Activated CD8-positive, alpha-beta memory T cell treated with anti-CD3 and anti-CD28 coated beads for 1 hour (primary cell): ENCODE measurements around the gene ASIC3.
A peak's percentile ranks its signal among the peaks of the same experiment; 100 is the strongest.
"Not testable (repeated sequence)": the region's sequence is repeated elsewhere in the genome, so short reads cannot be mapped to it uniquely, and the experiment has no call there.

Experiments used
- DNase-seq, 2 donors: peaks; one replicate each; pipeline ENCODE4 v3.0.0-alpha.2; 2020; ENCODE audit warnings: low read depth in 1 of 2; ENCODE audit errors: extremely low read depth in 1 of 2

Gene ASIC3

GRCh38 chr7:151047976-151048815 is at the start of gene ASIC3:
Gene ASIC3 (plus strand): TSS chr7:151048531. CDS start chr7:151048886, 355 bp downstream.
- DNase-seq = no peak

DNA sequence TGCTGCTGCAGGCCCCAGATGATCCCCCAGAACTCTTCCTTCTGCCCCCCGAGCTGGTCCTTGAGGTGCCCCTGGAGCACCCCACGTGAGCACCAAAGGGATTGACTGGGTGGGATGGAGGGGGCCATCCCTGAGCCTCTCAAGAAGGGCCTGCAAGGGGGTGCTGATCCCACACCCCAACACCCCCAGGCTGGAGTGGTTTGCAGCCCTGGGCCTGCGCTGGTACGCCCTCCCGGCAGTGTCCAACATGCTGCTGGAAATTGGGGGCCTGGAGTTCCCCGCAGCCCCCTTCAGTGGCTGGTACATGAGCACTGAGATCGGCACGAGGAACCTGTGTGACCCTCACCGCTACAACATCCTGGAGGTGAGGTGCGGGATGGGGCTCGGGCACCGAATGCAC is 49.3 kb upstream of the ASIC3 start:
- DNase-seq = no peak

GRCh38 chr7:150999497-151000230 is 48.7 kb upstream of the ASIC3 start:
- no peak for DNase-seq

- no peak for DNase-seq
Observed at GRCh38 chr7:151000897-151001495, 47.3 kb upstream of the ASIC3 start.

- no peak for DNase-seq
Observed at GRCh38 chr7:151001546-151001945, 46.8 kb upstream of the ASIC3 start.

DNA sequence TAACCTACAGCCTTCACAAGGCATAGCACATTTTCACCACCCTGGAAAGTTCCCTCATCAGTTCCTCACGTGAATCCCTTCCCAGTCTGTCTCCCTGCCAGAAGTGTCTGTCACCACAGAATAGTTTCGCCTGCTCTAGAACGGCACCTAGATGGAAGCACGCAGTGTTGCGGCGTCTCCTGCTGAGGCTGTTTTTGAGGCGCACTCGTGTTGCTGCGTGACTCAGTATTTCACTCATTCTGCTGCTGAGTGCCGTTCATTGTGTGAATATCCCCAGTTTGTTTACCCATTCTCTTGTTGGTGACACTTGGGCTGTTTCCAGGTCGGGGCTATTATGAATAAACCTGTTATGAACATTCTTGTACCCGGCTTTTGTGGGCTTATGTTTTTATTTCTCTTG is 44.8 kb upstream of the ASIC3 start:
- DNase-seq = no peak

DNA sequence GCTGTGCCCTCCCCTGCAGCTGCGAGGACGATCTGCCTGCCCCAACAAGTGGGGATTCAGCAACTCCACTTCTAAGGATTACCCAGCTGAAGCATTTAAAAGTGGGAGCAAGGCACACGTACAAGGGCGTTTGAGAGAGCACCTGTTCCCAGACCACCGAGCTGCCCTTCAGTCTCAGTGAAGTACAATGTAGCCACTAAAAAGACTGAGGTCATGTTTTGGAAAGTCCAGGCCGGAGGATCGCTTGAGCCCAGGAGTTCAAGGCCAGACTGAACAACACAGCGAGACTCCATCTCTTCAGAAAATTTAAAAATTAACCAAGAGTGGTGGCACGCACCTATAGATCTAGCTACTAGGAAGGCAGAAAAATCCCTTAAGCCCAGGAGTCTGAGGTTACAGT is 42.8 kb upstream of the ASIC3 start:
- DNase-seq = no peak

- no peak for DNase-seq
Observed at GRCh38 chr7:151006590-151007300, 41.6 kb upstream of the ASIC3 start.

- DNase-seq = no peak
Observed at GRCh38 chr7:151007469-151007898, 40.8 kb upstream of the ASIC3 start.

GRCh38 chr7:151008143-151008510 is 40.2 kb upstream of the ASIC3 start:
- DNase-seq = no peak

GRCh38 chr7:151008511-151009323 is 39.6 kb upstream of the ASIC3 start:
- peak in 1 of 2 donors; percentile 70 for DNase-seq

- no peak for DNase-seq
Observed at GRCh38 chr7:151009327-151010036, 38.8 kb upstream of the ASIC3 start.

GRCh38 chr7:151010037-151010306 is 38.4 kb upstream of the ASIC3 start:
- DNase-seq = no peak

DNA sequence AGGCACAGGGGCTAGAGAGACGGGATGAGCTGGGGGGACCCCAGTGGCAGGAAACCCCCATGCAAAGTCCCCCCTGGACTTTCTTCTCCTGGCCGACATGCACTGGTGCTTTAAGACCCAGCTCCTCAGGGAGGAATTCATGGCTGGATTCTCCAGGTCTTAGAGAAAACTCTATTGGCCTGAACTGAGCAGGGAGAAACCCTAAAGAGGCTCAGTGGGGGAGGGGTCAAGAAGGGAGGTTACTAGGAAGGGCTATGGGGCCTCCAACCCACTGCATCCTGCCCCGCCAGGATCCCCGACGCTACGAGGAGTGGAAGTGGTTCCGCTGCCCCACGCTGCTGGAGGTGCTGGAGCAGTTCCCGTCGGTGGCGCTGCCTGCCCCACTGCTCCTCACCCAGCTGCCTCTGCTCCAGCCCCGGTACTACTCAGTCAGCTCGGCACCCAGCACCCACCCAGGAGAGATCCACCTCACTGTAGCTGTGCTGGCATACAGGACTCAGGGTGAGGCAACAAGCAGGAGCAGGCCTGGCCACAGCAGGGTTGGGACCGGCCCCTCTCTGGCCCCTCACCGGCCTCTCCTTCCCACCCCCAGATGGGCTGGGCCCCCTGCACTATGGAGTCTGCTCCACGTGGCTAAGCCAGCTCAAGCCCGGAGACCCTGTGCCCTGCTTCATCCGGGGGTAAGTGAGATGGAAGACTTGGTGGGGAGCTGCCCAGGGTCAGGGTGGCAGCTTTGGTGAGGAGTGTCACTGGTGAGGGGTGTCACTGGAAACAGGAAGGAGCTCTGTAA is 37.8 kb upstream of the ASIC3 start:
- DNase-seq = no peak

DNA sequence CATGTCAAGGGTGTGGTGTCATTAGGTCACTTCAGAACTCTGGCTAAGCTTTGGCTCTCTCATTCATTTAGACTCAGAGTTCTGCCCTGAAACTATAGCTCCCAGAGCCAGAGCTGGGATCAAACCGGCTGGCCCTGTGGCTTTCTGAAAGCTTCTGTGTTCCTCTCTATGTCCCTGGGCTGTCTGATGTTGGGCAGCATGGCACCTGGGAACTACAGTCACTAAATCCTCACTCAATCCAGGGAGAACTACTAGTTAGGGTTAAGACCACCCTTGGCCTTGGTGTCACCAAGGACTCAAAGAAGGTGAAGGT is 37.3 kb upstream of the ASIC3 start:
- DNase-seq = no peak

DNA sequence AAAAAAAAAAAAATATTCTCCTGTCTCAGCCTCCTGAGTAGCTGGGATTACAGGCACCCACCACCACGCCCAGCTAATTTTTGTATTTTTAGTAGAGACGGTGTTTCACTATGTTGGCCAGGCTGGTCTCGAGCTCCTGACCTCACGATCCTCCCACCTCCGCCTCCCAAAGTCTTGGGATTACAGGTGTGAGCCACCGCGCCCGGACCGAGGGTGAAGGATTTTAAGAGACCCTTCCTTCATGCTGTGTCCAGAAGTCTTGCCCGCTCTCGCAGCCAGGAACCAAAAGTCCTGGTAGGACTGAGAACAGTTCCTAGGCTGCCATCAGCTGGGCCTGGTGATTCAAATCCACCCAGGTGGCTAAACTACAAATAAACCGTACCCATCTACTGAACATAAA is 36.7 kb upstream of the ASIC3 start:
- not testable (repeated sequence) for DNase-seq

GRCh38 chr7:151012031-151012692 is 36.2 kb upstream of the ASIC3 start:
- no peak for DNase-seq

- no peak for DNase-seq
Observed at GRCh38 chr7:151012911-151013347, 35.4 kb upstream of the ASIC3 start.

- no peak for DNase-seq
Observed at GRCh38 chr7:151013356-151013732, 35.0 kb upstream of the ASIC3 start.
